Keratinocyte (primary cell): ENCODE results near the gene HS6ST3. TPM values are rescaled to one million over a fixed set of nuclear protein-coding genes. Genes with fewer than 3 reads are reported as not detected.

Source experiments
- DNase-seq: peaks from one replicate; pipeline ENCODE4 v3.0.0-alpha.2; 2011; ENCODE audit warnings: low read depth, missing footprints, low spot score
- FAIRE-seq: peaks from 2 replicates; lab custom pipeline; 2011; peaks lifted over from hg19 to GRCh38; lab: Jason Lieb, UNC
- H2AFZ ChIP-seq: 2 replicates; pipeline ENCODE4 v1.6.0; 2012; ENCODE audit warnings: low read length, control low read depth, inconsistent platforms; ENCODE audit not compliant: control insufficient read depth
- H3K27ac ChIP-seq: 2 replicates; pipeline ENCODE4 v1.5.1; 2011; ENCODE audit warnings: low read length; ENCODE audit not compliant: control insufficient read depth, insufficient read depth
- H3K27me3 ChIP-seq: 3 replicates; pipeline ENCODE4 v1.6.0; 2011; ENCODE audit warnings: low read length; ENCODE audit not compliant: control insufficient read depth, insufficient read depth; ENCODE audit errors: extremely low read depth
- H3K36me3 ChIP-seq, 2 experiments: 2 replicates in 1 of 2; 3 replicates in 1 of 2; pipeline ENCODE4 v1.5.1; 2011; ENCODE audit warnings: low read length in 2 of 2, mild to moderate bottlenecking in 1 of 2; ENCODE audit not compliant: control insufficient read depth in 2 of 2, insufficient read depth in 2 of 2; ENCODE audit errors: extremely low read depth in 1 of 2
- H3K4me1 ChIP-seq: 3 replicates; pipeline ENCODE4 v1.5.1; 2011; ENCODE audit warnings: low read length; ENCODE audit not compliant: control insufficient read depth, insufficient read depth; ENCODE audit errors: extremely low read depth
- H3K4me2 ChIP-seq: 3 replicates; pipeline ENCODE4 v1.6.0; 2011; ENCODE audit warnings: low read depth, low read length; ENCODE audit not compliant: control insufficient read depth, insufficient read depth; ENCODE audit errors: extremely low read depth
- H3K4me3 ChIP-seq, 3 experiments: fragments of 200-600 bp in 1 of 3; sonication (generic) in 1 of 3; 2 replicates in 2 of 3; 3 replicates in 1 of 3; pipeline ENCODE4 v1.5.1; 2011 to 2016; ENCODE audit warnings: low read length in 3 of 3, mild to moderate bottlenecking in 3 of 3, control low read depth in 2 of 3, inconsistent platforms in 1 of 3, low read depth in 1 of 3, mixed read lengths in 1 of 3, mixed run types in 1 of 3, moderate library complexity in 1 of 3; ENCODE audit not compliant: control insufficient read depth in 2 of 3, insufficient read depth in 2 of 3; ENCODE audit errors: extremely low read depth in 1 of 3
- H3K79me2 ChIP-seq: 2 replicates; pipeline ENCODE4 v1.6.0; 2012; ENCODE audit warnings: low read length; ENCODE audit not compliant: control insufficient read depth, insufficient read depth
- H3K9ac ChIP-seq: 3 replicates; pipeline ENCODE4 v1.6.0; 2011; ENCODE audit warnings: low read length; ENCODE audit not compliant: control insufficient read depth, insufficient read depth; ENCODE audit errors: extremely low read depth
- H3K9me1 ChIP-seq: 3 replicates; pipeline ENCODE4 v1.6.0; 2011; ENCODE audit warnings: low read length; ENCODE audit not compliant: control insufficient read depth, insufficient read depth; ENCODE audit errors: extremely low read depth
- H3K9me3 ChIP-seq: 2 replicates; pipeline ENCODE4 v1.5.1; 2012; ENCODE audit warnings: low read depth, low read length; ENCODE audit not compliant: control insufficient read depth
- H4K20me1 ChIP-seq: 3 replicates; pipeline ENCODE4 v1.6.0; 2011; ENCODE audit warnings: low read length; ENCODE audit not compliant: control insufficient read depth, insufficient read depth; ENCODE audit errors: extremely low read depth
- EZH2 ChIP-seq: IDR thresholded peaks from one replicate; pipeline ENCODE4 v1.6.1; 2012; ENCODE audit warnings: inconsistent platforms, mild to moderate bottlenecking, low read length, moderate library complexity
- dilution Hi-C: fragments of 300-500 bp; cut with MboI; formaldehyde crosslinking; loops from one replicate; pipeline ENCODE4 v1.7.0; 2020; ENCODE audit warnings: low sequenced_read_pairs; ENCODE audit not compliant: extremely low pct_ligation_motif_present
- polyA plus RNA-seq, 5 experiments: library from polyadenylated mRNA; depleted of rRNA in 3 of 5; stranded (reverse) in 3 of 5; stranded (forward) in 1 of 5; unstranded in 1 of 5; fragments of >200 nt; gene quantifications; 1 replicate in 1 of 5; 2 replicates in 3 of 5; 3 replicates in 1 of 5; pipeline versions ENCODE4 v1.2.1 to v1.2.3, GENCODE V29; 2011 to 2012; ENCODE audit warnings: missing spikeins in 2 of 5, low read depth in 1 of 5, low replicate concordance in 1 of 5
- TF ChIP-seq, protein P1 (sequence below), 3 experiments: IDR thresholded peaks in 1 of 3; conservative IDR thresholded peaks in 1 of 3; optimal IDR thresholded peaks in 1 of 3; 2 replicates in 2 of 3; 3 replicates in 1 of 3; pipeline versions ENCODE3 to v1.5.1; 2011; ENCODE audit warnings: low read length in 3 of 3, mild to moderate bottlenecking in 3 of 3, moderate library complexity in 2 of 3, control low read depth in 1 of 3, inconsistent platforms in 1 of 3; ENCODE audit not compliant: insufficient read depth in 2 of 3; ENCODE audit errors: extremely low read depth in 1 of 3

Gene HS6ST3
- polyA plus RNA-seq, 1 donor (not counting 4 experiments of a cell fraction or from before 2014, with no cell fraction given), result 0.03 TPM

DNA sequence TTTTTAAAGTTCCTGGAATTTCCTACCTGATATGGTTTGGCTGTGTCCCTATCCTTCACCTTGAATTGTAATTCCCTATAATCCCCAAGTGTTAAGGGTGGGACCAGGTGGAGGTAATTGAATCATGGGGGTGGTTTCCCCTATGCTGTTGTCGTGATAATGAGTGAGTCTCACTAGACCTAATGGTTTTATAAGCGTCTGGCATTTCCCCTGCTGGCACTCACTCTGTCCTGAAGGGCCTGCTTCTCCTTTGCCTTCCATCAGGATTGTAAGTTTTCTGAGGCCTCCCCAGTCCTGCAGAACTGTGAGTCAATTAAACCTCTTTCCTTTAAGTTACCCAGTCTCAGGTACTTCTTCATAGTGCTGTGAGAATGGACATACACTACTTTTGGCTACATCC, 298.7 kb downstream of the HS6ST3 start:
- FAIRE-seq (no peak), DNase-seq (no peak)
- H3K27me3 ChIP-seq, result no peaks in the 10 kb centered on the region
- no peaks in the 10 kb centered on the region for H3K4me1 ChIP-seq
- no peak overlapping the region for H3K4me3 ChIP-seq
- H3K27ac ChIP-seq, result no peak overlapping the region
- no peaks in the 10 kb centered on the region for H3K79me2 ChIP-seq
- no peaks in the 10 kb centered on the region for H4K20me1 ChIP-seq
- no peak overlapping the region for H3K4me2 ChIP-seq
- TF ChIP-seq, protein P1, sequence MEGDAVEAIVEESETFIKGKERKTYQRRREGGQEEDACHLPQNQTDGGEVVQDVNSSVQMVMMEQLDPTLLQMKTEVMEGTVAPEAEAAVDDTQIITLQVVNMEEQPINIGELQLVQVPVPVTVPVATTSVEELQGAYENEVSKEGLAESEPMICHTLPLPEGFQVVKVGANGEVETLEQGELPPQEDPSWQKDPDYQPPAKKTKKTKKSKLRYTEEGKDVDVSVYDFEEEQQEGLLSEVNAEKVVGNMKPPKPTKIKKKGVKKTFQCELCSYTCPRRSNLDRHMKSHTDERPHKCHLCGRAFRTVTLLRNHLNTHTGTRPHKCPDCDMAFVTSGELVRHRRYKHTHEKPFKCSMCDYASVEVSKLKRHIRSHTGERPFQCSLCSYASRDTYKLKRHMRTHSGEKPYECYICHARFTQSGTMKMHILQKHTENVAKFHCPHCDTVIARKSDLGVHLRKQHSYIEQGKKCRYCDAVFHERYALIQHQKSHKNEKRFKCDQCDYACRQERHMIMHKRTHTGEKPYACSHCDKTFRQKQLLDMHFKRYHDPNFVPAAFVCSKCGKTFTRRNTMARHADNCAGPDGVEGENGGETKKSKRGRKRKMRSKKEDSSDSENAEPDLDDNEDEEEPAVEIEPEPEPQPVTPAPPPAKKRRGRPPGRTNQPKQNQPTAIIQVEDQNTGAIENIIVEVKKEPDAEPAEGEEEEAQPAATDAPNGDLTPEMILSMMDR (optimal IDR thresholded peaks at IDR 0.05 in 1 of 3, IDR thresholded peaks at IDR 0.05 in 1 of 3, conservative IDR thresholded peaks at IDR 0.05 in 1 of 3; ENCODE audit: extremely low read depth in 1 of 3, insufficient read depth in 2 of 3, low read length in 3 of 3), result no peak
- no peak for TF ChIP-seq EZH2
- H3K9me3 ChIP-seq, result no peaks in the 10 kb centered on the region
- H2AFZ ChIP-seq, result no peak overlapping the region
- no peaks in the 10 kb centered on the region for H3K36me3 ChIP-seq
- H3K9ac ChIP-seq, result no peak overlapping the region
- dilution Hi-C loops, result no loop called here
- no peaks in the 10 kb centered on the region for H3K9me1 ChIP-seq

DNA sequence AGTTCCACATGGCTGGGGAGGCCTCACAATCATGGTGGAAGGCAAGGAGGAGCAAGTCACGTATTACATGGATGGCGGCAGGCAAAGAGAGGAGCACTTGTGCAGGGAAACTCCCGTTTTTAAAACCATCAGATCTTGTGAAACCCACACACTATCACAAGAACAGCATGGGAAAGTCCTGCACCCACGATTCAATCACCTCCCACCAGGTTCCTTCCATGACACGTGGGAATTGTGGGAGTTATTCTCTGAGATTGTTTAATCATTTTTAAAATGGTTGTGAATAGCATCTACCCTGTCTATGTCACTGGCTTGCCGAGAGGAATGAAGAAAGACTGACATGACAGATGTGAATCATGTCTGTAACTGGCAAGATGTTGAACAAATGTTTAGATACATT, 301.7 kb downstream of the HS6ST3 start:
- H3K9ac ChIP-seq, result no peak overlapping the region
- H3K9me1 ChIP-seq, result no peaks in the 10 kb centered on the region
- dilution Hi-C loops, result no loop called here
- H3K27me3 ChIP-seq, result no peaks in the 10 kb centered on the region
- H4K20me1 ChIP-seq, result no peaks in the 10 kb centered on the region
- no peaks in the 10 kb centered on the region for H3K9me3 ChIP-seq
- no peak overlapping the region for H3K27ac ChIP-seq
- no peak for DNase-seq
- FAIRE-seq, result no peak
- H3K4me3 ChIP-seq, result no peak overlapping the region
- no peak for TF ChIP-seq EZH2
- TF ChIP-seq, protein P1 (optimal IDR thresholded peaks at IDR 0.05 in 1 of 3, IDR thresholded peaks at IDR 0.05 in 1 of 3, conservative IDR thresholded peaks at IDR 0.05 in 1 of 3; ENCODE audit: extremely low read depth in 1 of 3, insufficient read depth in 2 of 3, low read length in 3 of 3), result no peak
- no peaks in the 10 kb centered on the region for H3K36me3 ChIP-seq
- H3K4me2 ChIP-seq, result no peak overlapping the region
- no peak overlapping the region for H2AFZ ChIP-seq
- H3K4me1 ChIP-seq, result no peaks in the 10 kb centered on the region
- H3K79me2 ChIP-seq, result no peaks in the 10 kb centered on the region
